ENCODE measurements around the gene ZNRF2. TPM values are rescaled to one million over a fixed set of nuclear protein-coding genes. Genes with fewer than 3 reads are reported as not detected.

Gene ZNRF2
- total and polyA plus RNA-seq, 2 of the 4 experiments (the other 2 are of a cell fraction), result 0.31 to 0.54 TPM

- no peak for DNase-seq
- intact Hi-C loops (cut with micrococcal nuclease), result no loop called here
- no peak overlapping the region for H3K27ac ChIP-seq (ENCODE audit: insufficient read depth, low read length)
- H3K9ac ChIP-seq (ENCODE audit: low read depth, low read length), result no peak overlapping the region
- ChIA-PET CTCF (no interaction called here), POLR2A (ENCODE audit: unreplicated experiment) (no interaction called here)
- H3K4me1 ChIP-seq (ENCODE audit: control insufficient read depth, insufficient read depth, low read length), result no peaks in the 10 kb centered on the region
- peaks cover 0 to 6% of the 10 kb centered on the region in 2 experiments; a peak in 3 of 4 replicates for H3K79me1 ChIP-seq (ENCODE audit: low read depth in 1 of 2, low read length in 2 of 2)
- no peak overlapping the region for H3K14ac ChIP-seq (replicated peaks; ENCODE audit: low read depth, low read length)
- no peak overlapping the region for H2AK9ac ChIP-seq (replicated peaks; ENCODE audit: low read depth, low read length, poor library complexity)
- H2AK5ac ChIP-seq (ENCODE audit: low read depth, low read length), result no peak overlapping the region
- H3K4me2 ChIP-seq (ENCODE audit: low read depth, low read length), result no peak overlapping the region
- no peak overlapping the region for H3K4ac ChIP-seq (ENCODE audit: low read depth, low read length)
- H2BK15ac ChIP-seq (ENCODE audit: low read depth, low read length), result no peak overlapping the region
- peaks cover 3% of the 10 kb centered on the region; the same call in 1 of the 2 replicates for H3K9me1 ChIP-seq (ENCODE audit: insufficient read depth, low read length)
- H2BK20ac ChIP-seq (ENCODE audit: low read depth, low read length), result no peak overlapping the region
- H3K4me3 ChIP-seq (ENCODE audit: insufficient read depth, low read depth, low read length), result no peak overlapping the region
- no peak overlapping the region for H3K56ac ChIP-seq (ENCODE audit: extremely low read depth, insufficient read depth, low read length)
- ATAC-seq (ENCODE audit: low read depth), result no peak
- no TSS peak for BruUV-seq (replicated peaks)
- H2BK5ac ChIP-seq (ENCODE audit: low read depth, low read length, poor library complexity, severe bottlenecking), result no peak overlapping the region
- no peak overlapping the region for H2AFZ ChIP-seq (replicated peaks; ENCODE audit: low read length, poor library complexity)
- no peak overlapping the region for H4K5ac ChIP-seq (ENCODE audit: low read depth, low read length)
- no peaks in the 10 kb centered on the region for H3K27me3 ChIP-seq (ENCODE audit: control insufficient read depth, insufficient read depth, low read length)
- H4K8ac ChIP-seq (ENCODE audit: low read depth in 2 of 2, low read length in 2 of 2), result no peak overlapping the region
- dilution Hi-C loops (cut with HindIII; ENCODE audit: low sequenced_read_pairs, unreplicated experiment), result no loop called here
- no peaks in the 10 kb centered on the region for H3K36me3 ChIP-seq (ENCODE audit: control insufficient read depth, insufficient read depth, low read length)
- in situ Hi-C loops (cut with MboI; ENCODE audit: low sequenced_read_pairs), result no loop called here
- H3K23ac ChIP-seq (ENCODE audit: low read depth, low read length), result no peak overlapping the region
- no peak for TF ChIP-seq POLR2A (IDR thresholded peaks at IDR 0.05; ENCODE audit: low read depth, low read length)
- no peak for TF ChIP-seq ELK1 (IDR thresholded peaks at IDR 0.05; ENCODE audit: borderline replicate concordance, low read depth, low read length)
- no peak for TF ChIP-seq BHLHE40 (IDR thresholded peaks at IDR 0.05; ENCODE audit: low read depth, low read length)
- TF ChIP-seq RFX5 (IDR thresholded peaks at IDR 0.05; ENCODE audit: low read depth, low read length), result no peak
- TF ChIP-seq FOS (IDR thresholded peaks at IDR 0.05; ENCODE audit: low read depth, low read length), result no peak
- no peak for TF ChIP-seq SMC3 (IDR thresholded peaks at IDR 0.05; ENCODE audit: low read depth, low read length)
- no peak for TF ChIP-seq MXI1 (IDR thresholded peaks at IDR 0.05; ENCODE audit: borderline replicate concordance, low read depth, low read length)
- TF ChIP-seq, protein P1, sequence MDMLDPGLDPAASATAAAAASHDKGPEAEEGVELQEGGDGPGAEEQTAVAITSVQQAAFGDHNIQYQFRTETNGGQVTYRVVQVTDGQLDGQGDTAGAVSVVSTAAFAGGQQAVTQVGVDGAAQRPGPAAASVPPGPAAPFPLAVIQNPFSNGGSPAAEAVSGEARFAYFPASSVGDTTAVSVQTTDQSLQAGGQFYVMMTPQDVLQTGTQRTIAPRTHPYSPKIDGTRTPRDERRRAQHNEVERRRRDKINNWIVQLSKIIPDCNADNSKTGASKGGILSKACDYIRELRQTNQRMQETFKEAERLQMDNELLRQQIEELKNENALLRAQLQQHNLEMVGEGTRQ (IDR thresholded peaks at IDR 0.05; ENCODE audit: low read depth, low read length), result no peak
- TF ChIP-seq CTCF (conservative IDR thresholded peaks at IDR 0.05; ENCODE audit: low read depth, low read length), result no peak
- TF ChIP-seq CEBPB (IDR thresholded peaks at IDR 0.05; ENCODE audit: low read depth, low read length), result no peak
- no peak for TF ChIP-seq NFE2L2 (IDR thresholded peaks at IDR 0.05; ENCODE audit: low read depth, low read length)
- no peak for TF ChIP-seq MAZ (IDR thresholded peaks at IDR 0.05; ENCODE audit: borderline replicate concordance, low read depth, low read length)
- TF ChIP-seq MAFK (IDR thresholded peaks at IDR 0.05; ENCODE audit: low read depth, low read length), result no peak
- TF ChIP-seq RCOR1 (IDR thresholded peaks at IDR 0.05; ENCODE audit: insufficient replicate concordance, low read length), result no peak
- no peak for TF ChIP-seq CHD1 (IDR thresholded peaks at IDR 0.05; ENCODE audit: low read depth, low read length)
- no peak for TF ChIP-seq RAD21 (IDR thresholded peaks at IDR 0.05; ENCODE audit: low read length)
- no peaks in the 10 kb centered on the region for H3K9me3 ChIP-seq (ENCODE audit: control insufficient read depth, insufficient read depth, low read length)
- H2BK120ac ChIP-seq (ENCODE audit: low read depth, low read length), result no peak overlapping the region
- no peaks in the 10 kb centered on the region for H4K20me1 ChIP-seq (ENCODE audit: insufficient read depth, low read length)
- H4K91ac ChIP-seq (ENCODE audit: insufficient read depth, low read depth, low read length), result no peak overlapping the region
- no peak overlapping the region for H3K18ac ChIP-seq (ENCODE audit: low read depth, low read length)
- no CpG with 5 or more reads among the region's 3 CpGs for WGBS, 2 experiments (ENCODE audit: extremely low coverage in 2 of 2, insufficient read length in 1 of 2)
These were observed 27.8 kb downstream of the ZNRF2 start for GRCh38 chr7:30312178-30312577.

Measured in IMR-90 (cell line).